ENCODE data around the gene PDIA4. TPM values are rescaled to one million over a fixed set of nuclear protein-coding genes. Genes with fewer than 3 reads are reported as not detected.

Gene PDIA4
- total RNA-seq, 1 experiment from 2014 or later: 341 TPM

- Mint-ChIP-seq H3K27ac (no peak overlapping the region), H3K36me3 (peaks cover 80% of the 10 kb centered on the region), H3K4me1 (peaks cover 15% of the 10 kb centered on the region), H3K4me3 (no peak overlapping the region), H3K27me3 (ENCODE audit: low read depth) (no peaks in the 10 kb centered on the region), H3K9me3 (no peaks in the 10 kb centered on the region)
- ATAC-seq (no peak), DNase-seq (ENCODE audit: low spot score) (no peak)
- TF ChIP-seq SMAD4 (CRISPR knock-in tag; IDR thresholded peaks at IDR 0.05) (no peak), MYBL2 (CRISPR knock-in tag; IDR thresholded peaks at IDR 0.05) (no peak), ZNF425 (CRISPR knock-in tag; conservative IDR thresholded peaks at IDR 0.05) (no peak)
- POLR2A ChIA-PET: no interaction called here
- CTCF ChIA-PET: interaction anchor here (0.8 kb wide), 1 partner anchor 9 kb away, joined by 3 read pairs; no protein-coding TSS in a partner anchor
These were observed 14.0 kb downstream of the PDIA4 start for GRCh38 chr7:149014309-149014708.

GRCh38 chr7:149013876-149014275 is 14.4 kb downstream of the PDIA4 start:
- no peak overlapping the region for H3K4me3 Mint-ChIP-seq
- no peaks in the 10 kb centered on the region for H3K27me3 Mint-ChIP-seq (ENCODE audit: low read depth)
- no peak for DNase-seq (ENCODE audit: low spot score)
- H3K36me3 Mint-ChIP-seq: peaks cover 80% of the 10 kb centered on the region
- no peaks in the 10 kb centered on the region for H3K9me3 Mint-ChIP-seq
- H3K27ac Mint-ChIP-seq: no peak overlapping the region
- POLR2A ChIA-PET: no interaction called here
- H3K4me1 Mint-ChIP-seq: peaks cover 15% of the 10 kb centered on the region
- CTCF ChIA-PET: interaction anchor here (0.8 kb wide), 1 partner anchor 9 kb away, joined by 3 read pairs; no protein-coding TSS in a partner anchor
- ATAC-seq: no peak
- TF ChIP-seq SOX15 (CRISPR knock-in tag; IDR thresholded peaks at IDR 0.05) (no peak), E2F5 (CRISPR knock-in tag; IDR thresholded peaks at IDR 0.05) (no peak), JUN (CRISPR knock-in tag; IDR thresholded peaks at IDR 0.05) (no peak), ELF4 (CRISPR knock-in tag; IDR thresholded peaks at IDR 0.05; ENCODE audit: low read depth) (no peak), ARID4B (CRISPR knock-in tag; IDR thresholded peaks at IDR 0.05; ENCODE audit: borderline replicate concordance) (no peak), CREM (CRISPR knock-in tag; IDR thresholded peaks at IDR 0.05) (no peak), NR2C2 (CRISPR knock-in tag; IDR thresholded peaks at IDR 0.05) (no peak), ZNF396 (CRISPR knock-in tag; IDR thresholded peaks at IDR 0.05; ENCODE audit: borderline replicate concordance) (no peak), ZNF423 (CRISPR knock-in tag; IDR thresholded peaks at IDR 0.05) (no peak), TEAD1 (CRISPR knock-in tag; IDR thresholded peaks at IDR 0.05) (no peak), IRF1 (CRISPR knock-in tag; IDR thresholded peaks at IDR 0.05) (no peak), AR (CRISPR knock-in tag; IDR thresholded peaks at IDR 0.05) (no peak), NR1H2 (CRISPR knock-in tag; IDR thresholded peaks at IDR 0.05) (no peak), FOXP4 (CRISPR knock-in tag; IDR thresholded peaks at IDR 0.05) (no peak), NFE2L1 (CRISPR knock-in tag; IDR thresholded peaks at IDR 0.05) (no peak)
- TF ChIP-seq, protein P1, sequence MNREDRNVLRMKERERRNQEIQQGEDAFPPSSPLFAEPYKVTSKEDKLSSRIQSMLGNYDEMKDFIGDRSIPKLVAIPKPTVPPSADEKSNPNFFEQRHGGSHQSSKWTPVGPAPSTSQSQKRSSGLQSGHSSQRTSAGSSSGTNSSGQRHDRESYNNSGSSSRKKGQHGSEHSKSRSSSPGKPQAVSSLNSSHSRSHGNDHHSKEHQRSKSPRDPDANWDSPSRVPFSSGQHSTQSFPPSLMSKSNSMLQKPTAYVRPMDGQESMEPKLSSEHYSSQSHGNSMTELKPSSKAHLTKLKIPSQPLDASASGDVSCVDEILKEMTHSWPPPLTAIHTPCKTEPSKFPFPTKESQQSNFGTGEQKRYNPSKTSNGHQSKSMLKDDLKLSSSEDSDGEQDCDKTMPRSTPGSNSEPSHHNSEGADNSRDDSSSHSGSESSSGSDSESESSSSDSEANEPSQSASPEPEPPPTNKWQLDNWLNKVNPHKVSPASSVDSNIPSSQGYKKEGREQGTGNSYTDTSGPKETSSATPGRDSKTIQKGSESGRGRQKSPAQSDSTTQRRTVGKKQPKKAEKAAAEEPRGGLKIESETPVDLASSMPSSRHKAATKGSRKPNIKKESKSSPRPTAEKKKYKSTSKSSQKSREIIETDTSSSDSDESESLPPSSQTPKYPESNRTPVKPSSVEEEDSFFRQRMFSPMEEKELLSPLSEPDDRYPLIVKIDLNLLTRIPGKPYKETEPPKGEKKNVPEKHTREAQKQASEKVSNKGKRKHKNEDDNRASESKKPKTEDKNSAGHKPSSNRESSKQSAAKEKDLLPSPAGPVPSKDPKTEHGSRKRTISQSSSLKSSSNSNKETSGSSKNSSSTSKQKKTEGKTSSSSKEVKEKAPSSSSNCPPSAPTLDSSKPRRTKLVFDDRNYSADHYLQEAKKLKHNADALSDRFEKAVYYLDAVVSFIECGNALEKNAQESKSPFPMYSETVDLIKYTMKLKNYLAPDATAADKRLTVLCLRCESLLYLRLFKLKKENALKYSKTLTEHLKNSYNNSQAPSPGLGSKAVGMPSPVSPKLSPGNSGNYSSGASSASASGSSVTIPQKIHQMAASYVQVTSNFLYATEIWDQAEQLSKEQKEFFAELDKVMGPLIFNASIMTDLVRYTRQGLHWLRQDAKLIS (CRISPR knock-in tag; IDR thresholded peaks at IDR 0.05; ENCODE audit: borderline replicate concordance): no peak
